Measurements from ENCODE around the gene FAM221B.

FAM221B gene

GRCh38 chr9:35798658-35799374 lies 29.7 kb downstream of the FAM221B start:
- no peak for TF ChIP-seq CTCF (IDR thresholded peaks at IDR 0.05; ENCODE audit: control extremely low read depth, extremely low read depth, low read depth, missing control alignments)

GRCh38 chr9:35797311-35798109 lies 31.0 kb downstream of the FAM221B start:
- TF ChIP-seq CTCF (IDR thresholded peaks at IDR 0.05; ENCODE audit: control extremely low read depth, extremely low read depth, low read depth, missing control alignments), result no peak
- POLR2A ChIA-PET, result interaction anchor here (0.5 kb wide), 1 partner anchor 1955 kb away, joined by 8 read pairs; no protein-coding TSS in a partner anchor
- DNase-seq (ENCODE audit: extremely low spot score), result no peak
- CTCF ChIA-PET, result interaction anchor here (0.7 to 13.0 kb wide), 8 partner anchors 8 to 100 kb away, joined by 3 to 72 read pairs (median 8); partner anchors contain the start of genes HINT2 and SPAG8

More at GRCh38 chr9:35798658-35799374, 29.7 kb downstream of the FAM221B start:
- ChIA-PET POLR2A (no interaction called here), CTCF (interaction anchor here (3.7 to 13.0 kb wide), 3 partner anchors 9 to 27 kb away, joined by 14 to 72 read pairs (median 47); partner anchors contain the start of genes HINT2 and SPAG8)
- no peak for DNase-seq (ENCODE audit: extremely low spot score)

GRCh38 chr9:35795695-35796094 lies 32.8 kb downstream of the FAM221B start:
- DNase-seq (ENCODE audit: extremely low spot score), result no peak
- POLR2A ChIA-PET, result no interaction called here
- TF ChIP-seq CTCF (IDR thresholded peaks at IDR 0.05; ENCODE audit: control extremely low read depth, extremely low read depth, low read depth, missing control alignments), result no peak
- CTCF ChIA-PET, result interaction anchor here (3.3 to 7.0 kb wide), 2 partner anchors 16 to 30 kb away, joined by 12 to 47 read pairs; partner anchors contain the start of genes HINT2 and SPAG8

- ChIA-PET CTCF (interaction anchor here (1.3 to 2.4 kb wide), 4 partner anchors 19 to 89 kb away, joined by 4 to 9 read pairs (median 8); partner anchors contain the start of gene SPAG8), POLR2A (no interaction called here)
- TF ChIP-seq CTCF (IDR thresholded peaks at IDR 0.05; ENCODE audit: control extremely low read depth, extremely low read depth, low read depth, missing control alignments), result no peak
- DNase-seq (ENCODE audit: extremely low spot score), result no peak
These were observed 35.1 kb downstream of the FAM221B start for GRCh38 chr9:35793461-35793860.

- CTCF ChIA-PET, result interaction anchor here (1.3 to 2.4 kb wide), 4 partner anchors 19 to 89 kb away, joined by 4 to 9 read pairs (median 8); partner anchors contain the start of gene SPAG8
- POLR2A ChIA-PET, result no interaction called here
- no peak for DNase-seq (ENCODE audit: extremely low spot score)
- TF ChIP-seq CTCF (IDR thresholded peaks at IDR 0.05; ENCODE audit: control extremely low read depth, extremely low read depth, low read depth, missing control alignments), result no peak
These were observed 35.7 kb downstream of the FAM221B start for GRCh38 chr9:35792826-35793225.
